ENCODE measurements around the gene RNASEL. TPM values are rescaled to one million over a fixed set of nuclear protein-coding genes. Genes with fewer than 3 reads are reported as not detected.

Gene RNASEL
- total RNA-seq, 1 experiment from 2014 or later, result 1.2 TPM

- no peaks in the 10 kb centered on the region for H3K36me3 ChIP-seq (ENCODE audit: control insufficient read depth, insufficient read depth, low read length)
- BruUV-seq (replicated peaks), result no TSS peak
- no peak overlapping the region for H3K27ac ChIP-seq (ENCODE audit: low read length)
- ATAC-seq (no peak), DNase-seq (ENCODE audit: low read depth, low spot score) (no peak)
- intact Hi-C loops (cut with micrococcal nuclease; ENCODE audit: unreplicated experiment), result no loop called here
- no peaks in the 10 kb centered on the region for H3K4me1 ChIP-seq (ENCODE audit: control insufficient read depth, insufficient read depth, low read length)
- H3K9me3 ChIP-seq (ENCODE audit: control insufficient read depth, insufficient read depth, low read depth, low read length), result no peaks in the 10 kb centered on the region
- no peak overlapping the region for H3K4me3 ChIP-seq (ENCODE audit: low read depth in 2 of 2, low read length in 2 of 2)
- TF ChIP-seq SIN3A (IDR thresholded peaks at IDR 0.05; ENCODE audit: borderline replicate concordance, insufficient read depth, low read depth, low read length) (no peak), TCF7L2 (IDR thresholded peaks at IDR 0.05; ENCODE audit: low read depth, low read length) (no peak), CTCF (IDR thresholded peaks at IDR 0.05) (no peak), POLR2AphosphoS5 (IDR thresholded peaks at IDR 0.05; ENCODE audit: low read depth, low read length) (no peak), REST (IDR thresholded peaks at IDR 0.05; ENCODE audit: insufficient read depth in 1 of 2, low read depth in 2 of 2, low read length in 1 of 2) (no peak)
- POLR2A ChIA-PET, result no interaction called here
- CTCF ChIA-PET, result no interaction called here
- no peaks in the 10 kb centered on the region for H3K27me3 ChIP-seq (ENCODE audit: control insufficient read depth, insufficient read depth, low read length)
- in situ Hi-C loops (cut with HindIII; ENCODE audit: low pct_unique_long_range_greater_than_20kb, low sequenced_read_pairs), result no loop called here
These were observed 19.0 kb downstream of the RNASEL start for GRCh38 chr1:182569939-182570610.

GRCh38 chr1:182568647-182569284, 20.3 kb downstream of the RNASEL start:
- no peak overlapping the region for H3K4me3 ChIP-seq (ENCODE audit: low read depth in 2 of 2, low read length in 2 of 2)
- intact Hi-C loops (cut with micrococcal nuclease; ENCODE audit: unreplicated experiment), result no loop called here
- TF ChIP-seq CTCF (IDR thresholded peaks at IDR 0.05) (no peak), TCF7L2 (IDR thresholded peaks at IDR 0.05; ENCODE audit: low read depth, low read length) (no peak), SIN3A (IDR thresholded peaks at IDR 0.05; ENCODE audit: borderline replicate concordance, insufficient read depth, low read depth, low read length) (no peak), POLR2AphosphoS5 (IDR thresholded peaks at IDR 0.05; ENCODE audit: low read depth, low read length) (no peak), REST (IDR thresholded peaks at IDR 0.05; ENCODE audit: insufficient read depth in 1 of 2, low read depth in 2 of 2, low read length in 1 of 2) (no peak)
- no TSS peak for BruUV-seq (replicated peaks)
- no peak for ATAC-seq
- H3K36me3 ChIP-seq (ENCODE audit: control insufficient read depth, insufficient read depth, low read length), result no peaks in the 10 kb centered on the region
- H3K27ac ChIP-seq (ENCODE audit: low read length), result no peak overlapping the region
- in situ Hi-C loops (cut with HindIII; ENCODE audit: low pct_unique_long_range_greater_than_20kb, low sequenced_read_pairs), result no loop called here
- no peaks in the 10 kb centered on the region for H3K9me3 ChIP-seq (ENCODE audit: control insufficient read depth, insufficient read depth, low read depth, low read length)
- no peak for DNase-seq (ENCODE audit: low read depth, low spot score)
- ChIA-PET CTCF (no interaction called here), POLR2A (no interaction called here)
- H3K27me3 ChIP-seq (ENCODE audit: control insufficient read depth, insufficient read depth, low read length), result no peaks in the 10 kb centered on the region
- no peaks in the 10 kb centered on the region for H3K4me1 ChIP-seq (ENCODE audit: control insufficient read depth, insufficient read depth, low read length)

Data from Panc1 (cell line).